HCT116 (cell line): Measurements from ENCODE around the gene SIGLECL1. TPM values are rescaled to one million over a fixed set of nuclear protein-coding genes. Genes with fewer than 3 reads are reported as not detected.

Source experiments
- ATAC-seq: fragments of 200-7000 bp; cut with Tn5 transposase; 2 replicates; pipeline ENCODE4 v1.9.1; 2020; ENCODE audit warnings: mild to moderate bottlenecking, moderate library complexity
- BruUV-seq: library from RNA; stranded (reverse); fragments of 400-500 nt; replicated peaks from 2 replicates; lab custom pipeline; 2021; lab: Mats Ljungman, UMichigan
- CTCF ChIA-PET: fragments of 300-600 bp; sonication (Branson Sonifier 250); formaldehyde crosslinking; loops from one replicate; lab custom pipeline; 2021; ENCODE audit warnings: antibody characterized with exemption; lab: Charles Lee
- POLR2A ChIA-PET: fragments of 300-600, 350-600 bp; sonication (Branson Sonifier 250); formaldehyde crosslinking; loops from one replicate; lab custom pipeline; 2021; ENCODE audit warnings: antibody characterized with exemption; lab: Charles Lee
- RAD21 ChIA-PET, 2 experiments: fragments of 300-600 bp; sonication (Branson Sonifier 250); formaldehyde crosslinking; loops; one replicate each; lab custom pipeline; 2023; ENCODE audit warnings: low total read pairs in 2 of 2; ENCODE audit not compliant: uncharacterized antibody in 2 of 2, unreplicated experiment in 2 of 2, low non-redundant PET in 1 of 2; lab: Charles Lee
- DNase-seq: peaks from one replicate; pipeline ENCODE4 v3.0.0-alpha.2; 2010; ENCODE audit warnings: low read depth, low spot score
- H2AFZ ChIP-seq: fragments of 200-600 bp; shearing (Covaris generic), sonication (generic); 2 replicates; pipeline ENCODE4 v1.6.1; 2017; ENCODE audit warnings: low read depth, mixed run types, mixed read lengths, antibody characterized with exemption, low read length; ENCODE audit not compliant: poor library complexity, severe bottlenecking
- H3K27ac ChIP-seq: 2 replicates; pipeline ENCODE4 v1.5.1; 2012; ENCODE audit warnings: low read depth, low read length
- H3K27me3 ChIP-seq: fragments of 200-600 bp; sonication (generic); 2 replicates; pipeline ENCODE4 v1.6.1; 2016; ENCODE audit warnings: mixed run types, low read length, mixed read lengths; ENCODE audit not compliant: insufficient read depth
- H3K36me3 ChIP-seq, 2 experiments: fragments of 200-500 bp in 1 of 2; fragments of 200-600 bp in 1 of 2; sonication (Bioruptor generic) in 1 of 2; sonication (generic) in 1 of 2; 2 replicates each; pipeline versions ENCODE4 v1.5.1 to v1.6.1; 2014 to 2016; ENCODE audit warnings: low read length in 2 of 2, inconsistent platforms in 1 of 2, mixed read lengths in 1 of 2, mixed run types in 1 of 2; ENCODE audit not compliant: insufficient read depth in 2 of 2, control insufficient read depth in 1 of 2
- H3K4me1 ChIP-seq, 2 experiments: fragments of 200-600 bp in 1 of 2; sonication (generic) in 1 of 2; 2 replicates each; pipeline versions ENCODE4 v1.5.1 to v1.6.1; 2012 to 2017; ENCODE audit warnings: low read length in 2 of 2, inconsistent platforms in 1 of 2, mild to moderate bottlenecking in 1 of 2, mixed read lengths in 1 of 2, mixed run types in 1 of 2, moderate library complexity in 1 of 2; ENCODE audit not compliant: insufficient read depth in 2 of 2, control insufficient read depth in 1 of 2
- H3K4me2 ChIP-seq: fragments of 200-600 bp; sonication (generic); 2 replicates; pipeline ENCODE4 v1.6.1; 2017; ENCODE audit warnings: mixed run types, low read length, mixed read lengths
- H3K4me3 ChIP-seq, 2 experiments: fragments of 200-600 bp in 1 of 2; sonication (generic) in 1 of 2; replicated peaks in 1 of 2; 2 replicates each; pipeline ENCODE4 v1.5.1; 2011 to 2016; ENCODE audit warnings: low read length in 2 of 2, control low read depth in 1 of 2, low read depth in 1 of 2, mild to moderate bottlenecking in 1 of 2, mixed read lengths in 1 of 2, mixed run types in 1 of 2
- H3K79me2 ChIP-seq: fragments of 200-600 bp; sonication (generic); 2 replicates; pipeline ENCODE4 v1.6.1; 2017; ENCODE audit warnings: mild to moderate bottlenecking, mixed run types, low read length, moderate library complexity, mixed read lengths; ENCODE audit not compliant: insufficient read depth
- H3K9ac ChIP-seq: fragments of 200-600 bp; sonication (generic); 2 replicates; pipeline ENCODE4 v1.6.1; 2016; ENCODE audit warnings: low read length, mixed read lengths
- H3K9me2 ChIP-seq: fragments of 200-600 bp; sonication (generic), shearing (Covaris generic); 2 replicates; pipeline ENCODE4 v1.6.1; 2017; ENCODE audit warnings: mixed run types, mild to moderate bottlenecking, moderate library complexity; ENCODE audit not compliant: insufficient read depth
- H3K9me3 ChIP-seq, 2 experiments: fragments of 200-500 bp in 1 of 2; fragments of 200-600 bp in 1 of 2; sonication (Bioruptor generic) in 1 of 2; sonication (generic) in 1 of 2; 2 replicates each; pipeline ENCODE4 v1.6.1; 2014 to 2017; ENCODE audit warnings: low read length in 2 of 2, mixed read lengths in 2 of 2, inconsistent platforms in 1 of 2, low read depth in 1 of 2, mild to moderate bottlenecking in 1 of 2, mixed run types in 1 of 2, moderate library complexity in 1 of 2; ENCODE audit not compliant: control insufficient read depth in 1 of 2, insufficient read depth in 1 of 2
- H4K20me1 ChIP-seq: fragments of 200-600 bp; sonication (generic), shearing (Covaris generic); 2 replicates; pipeline ENCODE4 v1.6.1; 2017; ENCODE audit warnings: mixed run types, mild to moderate bottlenecking, moderate library complexity; ENCODE audit not compliant: insufficient read depth
- CBX3 ChIP-seq: IDR thresholded peaks from 2 replicates; pipeline ENCODE4 v1.6.1; 2012; ENCODE audit warnings: low read depth
- EGR1 ChIP-seq: IDR thresholded peaks from 2 replicates; pipeline ENCODE4 v1.6.1; 2012; ENCODE audit warnings: low read depth
- ELF1 ChIP-seq: IDR thresholded peaks from 2 replicates; pipeline ENCODE4 v1.6.1; 2012; ENCODE audit warnings: low read depth, borderline replicate concordance
- FOSL1 ChIP-seq: IDR thresholded peaks from 2 replicates; pipeline ENCODE4 v1.6.1; 2012; ENCODE audit warnings: low read depth
- JUND ChIP-seq: IDR thresholded peaks from 2 replicates; pipeline ENCODE4 v1.6.1; 2012
- RAD21 ChIP-seq: IDR thresholded peaks from 2 replicates; pipeline ENCODE4 v1.6.1; 2012; ENCODE audit warnings: low read depth, mild to moderate bottlenecking
- SRF ChIP-seq: IDR thresholded peaks from 2 replicates; pipeline ENCODE4 v1.6.1; 2012; ENCODE audit warnings: low read depth
- TCF7L2 ChIP-seq: IDR thresholded peaks from 2 replicates; pipeline ENCODE4 v1.7.0; 2011; ENCODE audit warnings: borderline replicate concordance, inconsistent platforms; ENCODE audit not compliant: insufficient read depth, insufficient read length; ENCODE audit errors: extremely low read depth
- YY1 ChIP-seq: IDR thresholded peaks from 2 replicates; pipeline ENCODE4 v1.6.1; 2011; ENCODE audit warnings: low read length, low read depth, moderate library complexity, mild to moderate bottlenecking; ENCODE audit not compliant: insufficient replicate concordance; ENCODE audit errors: extremely low read depth
- ZNF274 ChIP-seq: fragments of 200-500 bp; sonication (Bioruptor generic); IDR thresholded peaks from 2 replicates; pipeline ENCODE4 v1.6.1; 2014; ENCODE audit warnings: mild to moderate bottlenecking, low read depth, low read length, inconsistent platforms
- intact Hi-C: fragments of 100-400 bp; cut with micrococcal nuclease; formaldehyde crosslinking; loops from 2 replicates; pipeline ENCODE4 v1.10.0; 2022
- total RNA-seq: library from RNA; stranded (reverse); gene quantifications from one replicate; pipeline ENCODE4 v1.2.1, GENCODE V29; 2021; ENCODE audit not compliant: unreplicated experiment
- TF ChIP-seq, protein P1 (sequence below): IDR thresholded peaks from 2 replicates; pipeline ENCODE4 v1.6.1; 2011; ENCODE audit warnings: mild to moderate bottlenecking, low read length, moderate library complexity; ENCODE audit not compliant: insufficient replicate concordance; ENCODE audit errors: extremely low read depth

The SIGLECL1 gene
- total RNA-seq, 1 experiment from 2014 or later: not detected

DNA sequence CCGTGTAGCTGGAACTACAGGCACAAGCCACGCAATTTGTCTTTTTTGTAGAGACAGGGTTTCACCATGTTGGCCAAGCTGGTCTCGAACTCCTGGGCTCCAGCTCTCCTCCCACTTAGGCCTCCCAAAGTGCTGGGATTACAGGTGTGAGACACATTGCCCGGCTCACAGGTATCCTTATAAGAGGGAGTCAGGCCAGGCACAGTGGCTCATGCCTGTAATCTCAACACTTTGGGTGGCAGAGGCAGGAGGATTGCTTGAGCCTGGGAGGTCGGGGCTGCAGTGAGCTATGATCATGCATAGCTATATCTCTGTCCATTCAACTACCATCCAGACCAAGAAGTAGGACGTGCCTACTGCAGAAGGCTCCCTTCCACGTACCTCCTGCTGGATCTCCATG is 50.4 kb downstream of the SIGLECL1 start:
- BruUV-seq: no TSS peak
- Histone ChIP-seq H3K4me2 (no peak overlapping the region), H3K36me3 (no peaks in the 10 kb centered on the region), H2AFZ (no peak overlapping the region), H4K20me1 (no peaks in the 10 kb centered on the region), H3K9me2 (no peaks in the 10 kb centered on the region), H3K27me3 (no peaks in the 10 kb centered on the region), H3K4me3 (no peak overlapping the region), H3K27ac (no peak overlapping the region), H3K4me1 (no peaks in the 10 kb centered on the region), H3K9ac (no peak overlapping the region), H3K9me3 (peaks cover 5 to 14% of the 10 kb centered on the region in 2 experiments; a peak in 2 of 4 replicates), H3K79me2 (no peaks in the 10 kb centered on the region)
- ChIA-PET CTCF (no interaction called here), POLR2A (no interaction called here), RAD21 (no interaction called here)
- TF ChIP-seq YY1: no peak
- no peak for TF ChIP-seq CBX3
- no peak for TF ChIP-seq ELF1
- TF ChIP-seq FOSL1: no peak
- no peak for TF ChIP-seq ZNF274
- TF ChIP-seq RAD21: no peak
- TF ChIP-seq EGR1: no peak
- TF ChIP-seq, protein P1, sequence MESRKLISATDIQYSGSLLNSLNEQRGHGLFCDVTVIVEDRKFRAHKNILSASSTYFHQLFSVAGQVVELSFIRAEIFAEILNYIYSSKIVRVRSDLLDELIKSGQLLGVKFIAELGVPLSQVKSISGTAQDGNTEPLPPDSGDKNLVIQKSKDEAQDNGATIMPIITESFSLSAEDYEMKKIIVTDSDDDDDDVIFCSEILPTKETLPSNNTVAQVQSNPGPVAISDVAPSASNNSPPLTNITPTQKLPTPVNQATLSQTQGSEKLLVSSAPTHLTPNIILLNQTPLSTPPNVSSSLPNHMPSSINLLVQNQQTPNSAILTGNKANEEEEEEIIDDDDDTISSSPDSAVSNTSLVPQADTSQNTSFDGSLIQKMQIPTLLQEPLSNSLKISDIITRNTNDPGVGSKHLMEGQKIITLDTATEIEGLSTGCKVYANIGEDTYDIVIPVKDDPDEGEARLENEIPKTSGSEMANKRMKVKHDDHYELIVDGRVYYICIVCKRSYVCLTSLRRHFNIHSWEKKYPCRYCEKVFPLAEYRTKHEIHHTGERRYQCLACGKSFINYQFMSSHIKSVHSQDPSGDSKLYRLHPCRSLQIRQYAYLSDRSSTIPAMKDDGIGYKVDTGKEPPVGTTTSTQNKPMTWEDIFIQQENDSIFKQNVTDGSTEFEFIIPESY: no peak
- no peak for TF ChIP-seq JUND
- intact Hi-C loops: no loop called here
- ATAC-seq (no peak), DNase-seq (no peak)

DNA sequence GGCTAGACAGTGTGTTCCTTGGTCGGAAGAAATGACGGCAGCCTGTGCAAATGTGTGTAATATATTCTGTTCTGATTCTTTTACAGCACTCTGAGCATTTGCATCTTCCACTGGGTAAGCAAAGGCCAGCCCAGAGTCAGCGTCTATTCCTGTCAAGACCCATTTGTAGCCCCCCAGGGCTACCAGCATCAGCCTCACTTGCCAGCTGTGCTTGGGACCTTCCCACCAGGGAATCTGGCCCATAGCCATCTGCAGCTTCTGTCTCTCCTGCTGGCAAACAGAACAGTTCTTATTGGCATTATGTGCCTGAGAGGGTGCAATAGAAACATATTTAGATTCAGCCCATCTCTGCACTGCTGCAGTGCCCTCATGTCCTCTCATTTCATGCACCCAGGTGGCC is 54.6 kb downstream of the SIGLECL1 start:
- ATAC-seq: no peak
- intact Hi-C loops: no loop called here
- Histone ChIP-seq H3K4me3 (no peak overlapping the region), H3K9me2 (no peaks in the 10 kb centered on the region), H3K79me2 (no peaks in the 10 kb centered on the region), H3K4me2 (no peak overlapping the region), H3K27ac (no peak overlapping the region), H3K9me3 (peaks cover 10 to 18% of the 10 kb centered on the region in 2 experiments; a peak in 2 of 4 replicates), H2AFZ (no peak overlapping the region), H3K27me3 (0 out of 2 replicates have a peak, but pooled peaks cover 6% of the 10 kb centered on the region), H3K9ac (no peak overlapping the region), H3K4me1 (no peaks in the 10 kb centered on the region), H4K20me1 (no peaks in the 10 kb centered on the region), H3K36me3 (no peaks in the 10 kb centered on the region)
- POLR2A ChIA-PET: no interaction called here
- TF ChIP-seq TCF7L2: no peak
- no peak for TF ChIP-seq SRF
- BruUV-seq: no TSS peak
- no peak for DNase-seq
- RAD21 ChIA-PET: no interaction called here
- CTCF ChIA-PET: no interaction called here
